HG03159 (cell line): Measurements from ENCODE around the gene XG.
"Not testable (repeated sequence)": the region's sequence is repeated elsewhere in the genome, so short reads cannot be mapped to it uniquely, and the experiment has no call there.

Experiments used
- ATAC-seq: cut with Tn5 transposase; IDR thresholded peaks from one replicate; pipeline ENCODE4 v1.9.1; 2021; ENCODE audit warnings: mild to moderate bottlenecking, moderate library complexity; ENCODE audit not compliant: unreplicated experiment

XG gene

GRCh38 chrX:2733286-2733685 lies 18.6 kb upstream of the XG start:
- ATAC-seq, result no peak

- no peak for ATAC-seq
Observed at GRCh38 chrX:2735270-2735669, 16.6 kb upstream of the XG start.

GRCh38 chrX:2740672-2741071 lies 11.2 kb upstream of the XG start:
- no peak for ATAC-seq

GRCh38 chrX:2741386-2741785 lies 10.5 kb upstream of the XG start:
- no peak for ATAC-seq

GRCh38 chrX:2746250-2746649 lies 5.6 kb upstream of the XG start:
- ATAC-seq, result not testable (repeated sequence)

GRCh38 chrX:2748171-2748814 lies 3.5 kb upstream of the XG start:
- ATAC-seq, result no peak

- no peak for ATAC-seq
Observed at GRCh38 chrX:2748815-2749188, 3.0 kb upstream of the XG start.

- no peak for ATAC-seq
Observed at GRCh38 chrX:2751291-2751690, 549 bp upstream of the XG start.

GRCh38 chrX:2752441-2752840 lies 601 bp downstream of the XG start:
- ATAC-seq, result not testable (repeated sequence)

- not testable (repeated sequence) for ATAC-seq
Observed at GRCh38 chrX:2755163-2755715, 3.4 kb downstream of the XG start.

GRCh38 chrX:2756548-2756947 lies 4.7 kb downstream of the XG start:
- ATAC-seq, result no peak

- no peak for ATAC-seq
Observed at GRCh38 chrX:2761246-2761645, 9.4 kb downstream of the XG start.

- not testable (repeated sequence) for ATAC-seq
Observed at GRCh38 chrX:2762671-2763070, 10.8 kb downstream of the XG start.

GRCh38 chrX:2764766-2765548 lies 13.1 kb downstream of the XG start:
- not testable (repeated sequence) for ATAC-seq

GRCh38 chrX:2765549-2765830 lies 13.7 kb downstream of the XG start:
- no peak for ATAC-seq

GRCh38 chrX:2766906-2767305 lies 15.1 kb downstream of the XG start:
- ATAC-seq, result no peak

- no peak for ATAC-seq
Observed at GRCh38 chrX:2767631-2768455, 16.0 kb downstream of the XG start.

GRCh38 chrX:2769615-2770014 lies 17.8 kb downstream of the XG start:
- ATAC-seq, result no peak

- ATAC-seq, result not testable (repeated sequence)
Observed at GRCh38 chrX:2773166-2774055, 21.6 kb downstream of the XG start.

GRCh38 chrX:2774057-2774456 lies 22.2 kb downstream of the XG start:
- no peak for ATAC-seq

GRCh38 chrX:2774776-2775175 lies 22.9 kb downstream of the XG start:
- no peak for ATAC-seq
